H1 (cell line): ENCODE data around the gene TUBA4B. TPM values are rescaled to one million over a fixed set of nuclear protein-coding genes. Genes with fewer than 3 reads are reported as not detected.

Source experiments
- ATF3 ChIP-seq: IDR thresholded peaks from 2 replicates; pipeline ENCODE4 v1.6.1; 2011; ENCODE audit warnings: low read depth, mild to moderate bottlenecking, low read length; ENCODE audit not compliant: insufficient read depth
- CBX8 ChIP-seq: fragments of 300-800, 300-1000 bp; sonication (generic); IDR thresholded peaks from 2 replicates; pipeline ENCODE4 v1.7.1; 2016; ENCODE audit warnings: low read depth, low read length, borderline replicate concordance
- CHD2 ChIP-seq: IDR thresholded peaks from 2 replicates; pipeline ENCODE4 v1.6.1; 2012; ENCODE audit warnings: low read length, improper control_type of control experiment
- E2F6 ChIP-seq: IDR thresholded peaks from 2 replicates; pipeline ENCODE4 v1.6.1; 2012; ENCODE audit warnings: inconsistent platforms
- EGR1 ChIP-seq: IDR thresholded peaks from 2 replicates; pipeline ENCODE4 v1.6.1; 2011; ENCODE audit warnings: low read depth, low read length, borderline replicate concordance
- FOSL1 ChIP-seq: IDR thresholded peaks from 2 replicates; pipeline ENCODE4 v1.6.1; 2011; ENCODE audit warnings: mild to moderate bottlenecking, low read depth, low read length, moderate library complexity; ENCODE audit not compliant: insufficient read depth
- HDAC2 ChIP-seq, 2 experiments: fragments of 300-600 bp in 1 of 2; sonication (generic) in 1 of 2; IDR thresholded peaks; 2 replicates each; pipeline ENCODE4 v1.6.1; 2011 to 2012; ENCODE audit warnings: low read depth in 2 of 2, low read length in 2 of 2, mild to moderate bottlenecking in 2 of 2, moderate library complexity in 2 of 2, borderline replicate concordance in 1 of 2, inconsistent platforms in 1 of 2
- KDM4A ChIP-seq: IDR thresholded peaks from one replicate; pipeline ENCODE4 v1.7.1; 2012; ENCODE audit warnings: low read depth, mild to moderate bottlenecking, moderate library complexity, low read length, inconsistent platforms; ENCODE audit not compliant: severe bottlenecking
- MAX ChIP-seq: IDR thresholded peaks from 2 replicates; pipeline ENCODE4 v1.6.1; 2012; ENCODE audit warnings: inconsistent platforms
- NANOG ChIP-seq: IDR thresholded peaks from 2 replicates; pipeline ENCODE4 v1.6.1; 2011; ENCODE audit warnings: low read length, low read depth, mild to moderate bottlenecking, inconsistent platforms; ENCODE audit not compliant: insufficient read depth, poor library complexity, severe bottlenecking
- PHF8 ChIP-seq: fragments of 200-600 bp; sonication (generic); conservative IDR thresholded peaks from 2 replicates; pipeline ENCODE4 v1.7.1; 2012; ENCODE audit warnings: low read depth, mild to moderate bottlenecking, inconsistent platforms, low read length, moderate library complexity
- POLR2AphosphoS5 ChIP-seq: IDR thresholded peaks from 2 replicates; pipeline ENCODE4 v1.6.1; 2011; ENCODE audit warnings: low read depth, low read length
- RAD21 ChIP-seq, 2 experiments: IDR thresholded peaks in 1 of 2; conservative IDR thresholded peaks in 1 of 2; 2 replicates each; pipeline ENCODE4 v1.6.1; 2011; ENCODE audit warnings: low read depth in 2 of 2, low read length in 2 of 2, improper control_type of control experiment in 1 of 2, inconsistent platforms in 1 of 2, mild to moderate bottlenecking in 1 of 2, moderate library complexity in 1 of 2
- SP2 ChIP-seq: IDR thresholded peaks from 2 replicates; pipeline ENCODE4 v1.6.1; 2012; ENCODE audit warnings: mild to moderate bottlenecking, low read length, inconsistent platforms
- USF2 ChIP-seq: IDR thresholded peaks from 2 replicates; pipeline ENCODE4 v1.6.1; 2011; ENCODE audit warnings: low read length, improper control_type of control experiment
- YY1 ChIP-seq: IDR thresholded peaks from 2 replicates; pipeline ENCODE4 v1.6.1; 2011; ENCODE audit warnings: low read depth, mild to moderate bottlenecking, low read length
- polyA plus RNA-seq, 7 experiments: library from polyadenylated mRNA; depleted of rRNA in 3 of 7; stranded (reverse) in 5 of 7; unstranded in 2 of 7; fragments of >200 nt in 5 of 7; fragments of 200-250 nt in 2 of 7; gene quantifications; 1 replicate in 5 of 7; 2 replicates in 1 of 7; 4 replicates in 1 of 7; pipeline versions ENCODE4 v1.2.1 to v1.2.3, GENCODE V29; 2011 to 2013; ENCODE audit warnings: missing spikeins in 2 of 7, mixed read lengths in 2 of 7
- total RNA-seq: library from RNA; stranded (reverse); fragmentation: NEBNext Ultra II Directional; extraction: Animal tissue kit (Norgen Biotek cat#: 25700); gene quantifications from 2 replicates; pipeline ENCODE4 v1.2.1, GENCODE V29; 2021
- TF ChIP-seq, protein P1 (sequence below): IDR thresholded peaks from 2 replicates; pipeline ENCODE4 v1.6.1; 2012; ENCODE audit warnings: low read length, inconsistent platforms

Gene TUBA4B
- total and polyA plus RNA-seq, 2 of the 8 experiments (the other 6 are each of a cell fraction or from before 2014, with no cell fraction given), result 0.08 to 0.24 TPM

DNA sequence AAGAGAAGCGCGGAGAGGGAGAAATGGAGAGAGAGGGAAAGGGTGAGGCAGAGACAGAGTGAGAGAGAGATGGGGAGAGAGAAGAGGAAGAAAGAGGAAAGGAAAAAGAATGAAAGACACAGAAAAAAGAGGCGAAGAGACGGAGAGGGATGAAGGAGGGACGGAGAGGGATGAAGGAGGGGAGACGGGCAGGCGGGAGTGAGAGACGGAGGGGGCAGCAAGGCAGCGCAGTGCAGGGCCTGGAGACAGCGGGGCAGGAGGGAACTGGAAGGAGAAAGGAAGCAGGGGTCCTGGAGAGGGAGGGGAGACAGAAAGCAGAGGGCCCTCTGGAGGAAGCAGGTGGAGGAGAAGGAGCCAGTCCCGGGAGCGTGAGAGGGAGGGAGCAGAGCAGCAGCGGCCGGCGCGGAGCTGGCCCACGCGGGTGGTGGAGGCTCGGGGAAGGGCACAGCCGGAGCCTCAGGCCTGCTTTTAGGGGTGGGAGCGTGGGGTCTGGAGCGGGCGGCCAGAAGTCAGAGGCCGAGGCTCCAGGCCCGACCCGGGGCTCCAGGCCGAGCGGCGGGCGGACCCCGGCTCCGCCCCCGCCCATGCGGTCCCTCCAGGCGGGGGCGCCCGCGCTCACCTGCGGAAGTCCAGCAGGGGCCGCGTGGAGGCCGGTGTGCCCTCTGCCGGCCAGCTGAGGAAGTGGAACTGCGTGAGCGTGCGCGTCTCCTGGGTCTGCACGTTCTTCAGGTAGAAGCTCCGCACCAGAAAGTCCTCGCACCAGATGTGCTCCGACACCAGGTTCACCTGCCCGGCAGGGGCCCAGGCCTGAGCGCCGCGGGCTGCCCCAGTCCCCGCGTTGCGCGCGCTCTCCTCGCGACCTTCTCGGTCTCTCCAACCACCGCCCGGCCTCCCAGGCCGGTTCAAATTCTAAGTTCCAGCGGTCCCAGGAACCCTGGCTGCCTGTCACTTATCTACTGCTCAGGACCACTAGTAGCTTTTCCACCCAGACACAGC lies 41.6 kb downstream of the TUBA4B start (continued):
- TF ChIP-seq HDAC2 (IDR thresholded peaks at IDR 0.05; ENCODE audit: borderline replicate concordance in 1 of 2, low read depth in 2 of 2, low read length in 2 of 2), result peak in 1 of 2 experiments; percentile 87; a peak in 2 of 4 replicates
- no peak for TF ChIP-seq SP2
- TF ChIP-seq ATF3, result 0 out of 2 replicates have a peak, but pooled peaks have one; percentile 54
- TF ChIP-seq, protein P1, sequence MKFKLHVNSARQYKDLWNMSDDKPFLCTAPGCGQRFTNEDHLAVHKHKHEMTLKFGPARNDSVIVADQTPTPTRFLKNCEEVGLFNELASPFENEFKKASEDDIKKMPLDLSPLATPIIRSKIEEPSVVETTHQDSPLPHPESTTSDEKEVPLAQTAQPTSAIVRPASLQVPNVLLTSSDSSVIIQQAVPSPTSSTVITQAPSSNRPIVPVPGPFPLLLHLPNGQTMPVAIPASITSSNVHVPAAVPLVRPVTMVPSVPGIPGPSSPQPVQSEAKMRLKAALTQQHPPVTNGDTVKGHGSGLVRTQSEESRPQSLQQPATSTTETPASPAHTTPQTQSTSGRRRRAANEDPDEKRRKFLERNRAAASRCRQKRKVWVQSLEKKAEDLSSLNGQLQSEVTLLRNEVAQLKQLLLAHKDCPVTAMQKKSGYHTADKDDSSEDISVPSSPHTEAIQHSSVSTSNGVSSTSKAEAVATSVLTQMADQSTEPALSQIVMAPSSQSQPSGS, result no peak
- TF ChIP-seq POLR2AphosphoS5, result peak; percentile 81
- no peak for TF ChIP-seq NANOG
- no peak for TF ChIP-seq YY1
- TF ChIP-seq CHD2, result no peak
- TF ChIP-seq KDM4A, result peak; percentile 99
- peak; percentile 96 for TF ChIP-seq MAX
- no peak for TF ChIP-seq FOSL1
- peak; percentile 89 for TF ChIP-seq EGR1
- no peak for TF ChIP-seq USF2
- peak; percentile 89 for TF ChIP-seq PHF8
- peak; percentile 84 for TF ChIP-seq E2F6
- no peak for TF ChIP-seq CBX8
- TF ChIP-seq RAD21 (IDR thresholded peaks at IDR 0.05 in 1 of 2, conservative IDR thresholded peaks at IDR 0.05 in 1 of 2; ENCODE audit: low read depth in 2 of 2, low read length in 2 of 2), result peak; percentile 64 to 78
